GM23338 (cell line): Measurements from ENCODE around the gene ZNF268.

ENCODE experiments used
- CREB1 ChIP-seq: fragments of 250-450 bp; sonication (Bioruptor Pico); IDR thresholded peaks from 2 replicates; pipeline ENCODE4 v1.5.0; 2020; ENCODE audit warnings: low read depth, mild to moderate bottlenecking, moderate library complexity
- EZH2phosphoT487 ChIP-seq: fragments of 200-600 bp; sonication (generic); IDR thresholded peaks from one replicate; pipeline ENCODE4 v1.8.1; 2018; ENCODE audit warnings: antibody characterized with exemption; ENCODE audit not compliant: unreplicated experiment
- NANOG ChIP-seq: IDR thresholded peaks from 2 replicates; pipeline ENCODE4 v1.6.1; 2016; ENCODE audit warnings: antibody characterized with exemption, borderline replicate concordance
- POLR2AphosphoS5 ChIP-seq: IDR thresholded peaks from 2 replicates; pipeline ENCODE4 v1.6.1; 2016; ENCODE audit warnings: antibody characterized with exemption, low read depth
- TF ChIP-seq, protein P1 (sequence below), 2 experiments: fragments of 200-600 bp in 1 of 2; sonication (generic) in 1 of 2; conservative IDR thresholded peaks; 2 replicates each; pipeline versions ENCODE4 v1.5.1 to v1.6.1; 2016 to 2017; ENCODE audit warnings: antibody characterized with exemption in 2 of 2, low read depth in 2 of 2, mild to moderate bottlenecking in 2 of 2, moderate library complexity in 1 of 2
- TF ChIP-seq, protein P2 (sequence below): fragments of 250-450 bp; sonication (Bioruptor Pico); IDR thresholded peaks from 2 replicates; pipeline ENCODE4 v1.5.0; 2020; ENCODE audit warnings: mild to moderate bottlenecking, moderate library complexity
- TF ChIP-seq, protein P3 (sequence below): IDR thresholded peaks from 2 replicates; pipeline ENCODE4 v1.6.1; 2016; ENCODE audit warnings: antibody characterized with exemption

DNA sequence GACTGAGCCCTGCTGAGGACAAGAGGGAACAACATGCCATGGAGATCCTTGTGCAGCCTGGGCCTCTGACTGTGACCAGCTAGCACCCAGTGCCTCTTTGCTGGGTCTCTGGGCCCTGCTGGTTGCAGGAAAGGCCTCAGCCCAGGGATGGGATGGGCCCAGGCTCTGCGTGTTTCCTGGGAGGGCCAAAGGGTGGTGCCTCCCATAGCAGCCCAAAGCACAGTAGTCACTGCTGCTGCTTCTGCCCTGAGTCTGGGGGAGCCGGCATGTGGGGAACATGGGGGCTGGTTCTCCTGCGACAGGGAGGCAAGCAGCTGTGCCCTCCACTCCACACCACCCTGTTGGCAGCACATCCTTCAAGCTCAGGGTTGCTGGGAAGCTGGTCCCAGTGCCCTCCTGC is 35.9 kb downstream of the ZNF268 start:
- no peak for TF ChIP-seq EZH2phosphoT487
- TF ChIP-seq, protein P1, sequence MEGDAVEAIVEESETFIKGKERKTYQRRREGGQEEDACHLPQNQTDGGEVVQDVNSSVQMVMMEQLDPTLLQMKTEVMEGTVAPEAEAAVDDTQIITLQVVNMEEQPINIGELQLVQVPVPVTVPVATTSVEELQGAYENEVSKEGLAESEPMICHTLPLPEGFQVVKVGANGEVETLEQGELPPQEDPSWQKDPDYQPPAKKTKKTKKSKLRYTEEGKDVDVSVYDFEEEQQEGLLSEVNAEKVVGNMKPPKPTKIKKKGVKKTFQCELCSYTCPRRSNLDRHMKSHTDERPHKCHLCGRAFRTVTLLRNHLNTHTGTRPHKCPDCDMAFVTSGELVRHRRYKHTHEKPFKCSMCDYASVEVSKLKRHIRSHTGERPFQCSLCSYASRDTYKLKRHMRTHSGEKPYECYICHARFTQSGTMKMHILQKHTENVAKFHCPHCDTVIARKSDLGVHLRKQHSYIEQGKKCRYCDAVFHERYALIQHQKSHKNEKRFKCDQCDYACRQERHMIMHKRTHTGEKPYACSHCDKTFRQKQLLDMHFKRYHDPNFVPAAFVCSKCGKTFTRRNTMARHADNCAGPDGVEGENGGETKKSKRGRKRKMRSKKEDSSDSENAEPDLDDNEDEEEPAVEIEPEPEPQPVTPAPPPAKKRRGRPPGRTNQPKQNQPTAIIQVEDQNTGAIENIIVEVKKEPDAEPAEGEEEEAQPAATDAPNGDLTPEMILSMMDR (conservative IDR thresholded peaks at IDR 0.05; ENCODE audit: low read depth in 2 of 2): no peak
- TF ChIP-seq POLR2AphosphoS5: no peak
- TF ChIP-seq, protein P2, sequence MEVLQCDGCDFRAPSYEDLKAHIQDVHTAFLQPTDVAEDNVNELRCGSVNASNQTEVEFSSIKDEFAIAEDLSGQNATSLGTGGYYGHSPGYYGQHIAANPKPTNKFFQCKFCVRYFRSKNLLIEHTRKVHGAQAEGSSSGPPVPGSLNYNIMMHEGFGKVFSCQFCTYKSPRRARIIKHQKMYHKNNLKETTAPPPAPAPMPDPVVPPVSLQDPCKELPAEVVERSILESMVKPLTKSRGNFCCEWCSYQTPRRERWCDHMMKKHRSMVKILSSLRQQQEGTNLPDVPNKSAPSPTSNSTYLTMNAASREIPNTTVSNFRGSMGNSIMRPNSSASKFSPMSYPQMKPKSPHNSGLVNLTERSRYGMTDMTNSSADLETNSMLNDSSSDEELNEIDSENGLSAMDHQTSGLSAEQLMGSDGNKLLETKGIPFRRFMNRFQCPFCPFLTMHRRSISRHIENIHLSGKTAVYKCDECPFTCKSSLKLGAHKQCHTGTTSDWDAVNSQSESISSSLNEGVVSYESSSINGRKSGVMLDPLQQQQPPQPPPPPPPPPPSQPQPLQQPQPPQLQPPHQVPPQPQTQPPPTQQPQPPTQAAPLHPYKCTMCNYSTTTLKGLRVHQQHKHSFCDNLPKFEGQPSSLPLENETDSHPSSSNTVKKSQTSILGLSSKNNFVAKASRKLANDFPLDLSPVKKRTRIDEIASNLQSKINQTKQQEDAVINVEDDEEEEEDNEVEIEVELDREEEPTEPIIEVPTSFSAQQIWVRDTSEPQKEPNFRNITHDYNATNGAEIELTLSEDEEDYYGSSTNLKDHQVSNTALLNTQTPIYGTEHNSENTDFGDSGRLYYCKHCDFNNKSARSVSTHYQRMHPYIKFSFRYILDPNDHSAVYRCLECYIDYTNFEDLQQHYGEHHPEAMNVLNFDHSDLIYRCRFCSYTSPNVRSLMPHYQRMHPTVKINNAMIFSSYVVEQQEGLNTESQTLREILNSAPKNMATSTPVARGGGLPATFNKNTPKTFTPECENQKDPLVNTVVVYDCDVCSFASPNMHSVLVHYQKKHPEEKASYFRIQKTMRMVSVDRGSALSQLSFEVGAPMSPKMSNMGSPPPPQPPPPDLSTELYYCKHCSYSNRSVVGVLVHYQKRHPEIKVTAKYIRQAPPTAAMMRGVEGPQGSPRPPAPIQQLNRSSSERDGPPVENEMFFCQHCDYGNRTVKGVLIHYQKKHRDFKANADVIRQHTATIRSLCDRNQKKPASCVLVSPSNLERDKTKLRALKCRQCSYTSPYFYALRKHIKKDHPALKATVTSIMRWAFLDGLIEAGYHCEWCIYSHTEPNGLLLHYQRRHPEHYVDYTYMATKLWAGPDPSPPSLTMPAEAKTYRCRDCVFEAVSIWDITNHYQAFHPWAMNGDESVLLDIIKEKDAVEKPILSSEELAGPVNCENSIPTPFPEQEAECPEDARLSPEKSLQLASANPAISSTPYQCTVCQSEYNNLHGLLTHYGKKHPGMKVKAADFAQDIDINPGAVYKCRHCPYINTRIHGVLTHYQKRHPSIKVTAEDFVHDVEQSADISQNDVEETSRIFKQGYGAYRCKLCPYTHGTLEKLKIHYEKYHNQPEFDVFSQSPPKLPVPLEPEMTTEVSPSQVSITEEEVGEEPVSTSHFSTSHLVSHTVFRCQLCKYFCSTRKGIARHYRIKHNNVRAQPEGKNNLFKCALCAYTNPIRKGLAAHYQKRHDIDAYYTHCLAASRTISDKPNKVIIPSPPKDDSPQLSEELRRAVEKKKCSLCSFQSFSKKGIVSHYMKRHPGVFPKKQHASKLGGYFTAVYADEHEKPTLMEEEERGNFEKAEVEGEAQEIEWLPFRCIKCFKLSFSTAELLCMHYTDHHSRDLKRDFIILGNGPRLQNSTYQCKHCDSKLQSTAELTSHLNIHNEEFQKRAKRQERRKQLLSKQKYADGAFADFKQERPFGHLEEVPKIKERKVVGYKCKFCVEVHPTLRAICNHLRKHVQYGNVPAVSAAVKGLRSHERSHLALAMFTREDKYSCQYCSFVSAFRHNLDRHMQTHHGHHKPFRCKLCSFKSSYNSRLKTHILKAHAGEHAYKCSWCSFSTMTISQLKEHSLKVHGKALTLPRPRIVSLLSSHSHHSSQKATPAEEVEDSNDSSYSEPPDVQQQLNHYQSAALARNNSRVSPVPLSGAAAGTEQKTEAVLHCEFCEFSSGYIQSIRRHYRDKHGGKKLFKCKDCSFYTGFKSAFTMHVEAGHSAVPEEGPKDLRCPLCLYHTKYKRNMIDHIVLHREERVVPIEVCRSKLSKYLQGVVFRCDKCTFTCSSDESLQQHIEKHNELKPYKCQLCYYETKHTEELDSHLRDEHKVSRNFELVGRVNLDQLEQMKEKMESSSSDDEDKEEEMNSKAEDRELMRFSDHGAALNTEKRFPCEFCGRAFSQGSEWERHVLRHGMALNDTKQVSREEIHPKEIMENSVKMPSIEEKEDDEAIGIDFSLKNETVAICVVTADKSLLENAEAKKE: no peak
- TF ChIP-seq NANOG: no peak
- TF ChIP-seq, protein P3, sequence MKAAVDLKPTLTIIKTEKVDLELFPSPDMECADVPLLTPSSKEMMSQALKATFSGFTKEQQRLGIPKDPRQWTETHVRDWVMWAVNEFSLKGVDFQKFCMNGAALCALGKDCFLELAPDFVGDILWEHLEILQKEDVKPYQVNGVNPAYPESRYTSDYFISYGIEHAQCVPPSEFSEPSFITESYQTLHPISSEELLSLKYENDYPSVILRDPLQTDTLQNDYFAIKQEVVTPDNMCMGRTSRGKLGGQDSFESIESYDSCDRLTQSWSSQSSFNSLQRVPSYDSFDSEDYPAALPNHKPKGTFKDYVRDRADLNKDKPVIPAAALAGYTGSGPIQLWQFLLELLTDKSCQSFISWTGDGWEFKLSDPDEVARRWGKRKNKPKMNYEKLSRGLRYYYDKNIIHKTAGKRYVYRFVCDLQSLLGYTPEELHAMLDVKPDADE: no peak
- TF ChIP-seq CREB1 (CRISPR knock-in tag): no peak
